HG03108 (cell line): ENCODE data around the gene SLC6A7.
"Not testable (repeated sequence)": the region's sequence is repeated elsewhere in the genome, so short reads cannot be mapped to it uniquely, and the experiment has no call there.

ENCODE experiments used
- ATAC-seq: cut with Tn5 transposase; IDR thresholded peaks from one replicate; pipeline ENCODE4 v1.9.1; 2021; ENCODE audit warnings: moderate library complexity; ENCODE audit not compliant: unreplicated experiment

Gene SLC6A7

DNA sequence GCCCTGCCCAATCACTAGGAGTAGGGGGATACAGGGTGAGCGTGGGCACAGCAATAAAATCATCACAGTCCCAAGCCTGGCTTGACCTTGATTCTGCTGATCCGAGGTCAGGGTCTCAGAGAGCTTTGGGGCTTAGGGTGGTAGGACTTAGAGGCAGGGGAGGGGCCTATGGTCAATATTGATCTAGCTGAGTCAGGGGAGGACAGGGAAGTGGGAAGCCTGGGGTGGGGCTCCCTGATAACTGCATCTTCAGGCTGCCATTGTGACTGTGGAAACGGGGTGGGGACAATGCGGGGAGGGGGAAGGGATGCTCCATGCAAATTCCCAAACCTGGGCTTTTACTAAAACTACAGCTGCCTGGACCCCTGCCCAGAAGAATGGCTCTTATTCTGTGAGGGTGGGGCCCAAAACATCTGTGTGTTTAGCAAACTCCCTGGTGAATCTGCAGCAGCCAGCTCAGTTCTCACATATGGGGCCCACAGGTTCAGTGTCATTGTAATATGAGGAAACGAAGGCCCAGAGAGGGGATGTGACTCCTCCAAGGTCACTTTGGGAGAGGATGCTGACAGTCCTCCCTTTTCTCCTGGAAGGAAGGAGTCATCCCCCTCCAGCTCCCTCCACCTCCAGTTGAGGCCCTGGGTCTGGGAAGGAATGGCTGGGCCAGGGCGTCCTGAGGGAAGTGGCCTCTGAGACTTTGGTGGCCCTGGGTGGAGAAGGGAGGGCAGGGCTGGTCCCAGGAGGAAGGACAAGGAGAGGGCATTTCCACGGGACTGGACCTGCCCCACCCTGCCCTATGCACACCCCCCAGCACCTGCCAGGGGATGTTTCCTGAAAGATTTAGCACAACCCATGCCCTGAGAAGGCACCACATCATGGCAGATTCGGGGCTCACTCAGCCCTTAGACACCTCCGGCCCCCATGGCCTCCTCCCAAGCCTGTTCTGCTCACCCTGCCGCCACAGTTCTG, 26.4 kb downstream of the SLC6A7 start:
- no peak for ATAC-seq

- ATAC-seq: no peak
Measured at GRCh38 chr5:150217038-150217437, 27.2 kb downstream of the SLC6A7 start.

- ATAC-seq: peak; percentile 88
Measured at GRCh38 chr5:150217873-150218692, 28.2 kb downstream of the SLC6A7 start.

DNA sequence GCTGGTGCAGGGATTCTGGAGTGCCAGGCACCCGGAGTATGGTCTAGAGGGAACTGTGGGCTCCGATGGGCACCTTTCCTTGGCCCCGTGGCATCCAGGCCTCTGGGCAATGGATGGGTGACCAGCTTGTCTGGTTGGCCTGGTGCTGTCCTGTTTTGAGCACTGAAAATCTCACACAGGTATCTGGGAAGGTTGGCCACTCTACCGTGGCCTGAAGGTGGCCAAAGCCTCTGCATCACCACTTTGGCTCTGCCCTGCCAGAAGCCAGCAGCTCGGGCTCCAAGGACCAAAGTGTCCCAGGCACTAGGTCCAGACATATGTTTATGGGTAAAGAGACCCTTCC, 28.8 kb downstream of the SLC6A7 start:
- no peak for ATAC-seq

- no peak for ATAC-seq
Measured at GRCh38 chr5:150219142-150219541, 29.3 kb downstream of the SLC6A7 start.

DNA sequence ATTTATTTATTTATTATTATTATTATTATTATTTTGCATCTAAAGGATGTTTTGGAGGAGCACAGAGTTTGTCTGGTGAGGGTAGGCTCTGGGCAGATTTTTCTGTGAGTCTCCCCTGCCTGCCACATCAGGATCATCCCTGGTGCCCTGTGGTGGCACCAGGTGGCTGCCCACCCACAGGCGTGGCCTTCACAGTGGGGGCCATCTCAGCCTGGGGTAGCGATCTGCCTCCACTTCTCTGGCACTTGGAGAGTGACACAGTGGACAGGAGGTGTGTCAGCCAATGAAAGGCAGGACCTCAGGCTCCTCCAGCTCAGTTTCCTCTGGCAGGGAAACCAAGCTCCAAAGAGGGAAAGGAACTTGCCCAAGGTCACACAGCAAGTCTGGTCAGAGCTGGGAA, 30.0 kb downstream of the SLC6A7 start:
- no peak for ATAC-seq

- no peak for ATAC-seq
Measured at GRCh38 chr5:150221471-150221870, 31.6 kb downstream of the SLC6A7 start.

DNA sequence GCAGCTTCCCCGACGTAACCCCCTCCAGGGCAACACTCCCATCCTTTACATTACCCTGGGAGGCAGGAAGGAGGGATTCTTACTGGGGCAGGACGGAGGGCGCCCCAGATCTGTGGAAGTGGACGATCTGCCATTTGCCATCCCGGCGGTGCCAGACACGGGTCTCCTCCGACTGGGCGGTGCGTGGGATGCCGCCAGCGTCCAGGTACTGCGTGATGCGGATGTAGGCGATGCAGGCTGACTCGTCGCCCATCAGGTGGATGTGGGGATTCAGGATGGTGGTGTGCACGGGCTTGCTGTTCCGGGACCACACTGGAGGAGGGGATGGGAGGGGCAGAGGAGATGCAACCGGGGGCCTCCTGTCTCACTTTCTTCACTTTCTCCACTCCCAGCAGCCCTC, 33.0 kb downstream of the SLC6A7 start:
- ATAC-seq: no peak

DNA sequence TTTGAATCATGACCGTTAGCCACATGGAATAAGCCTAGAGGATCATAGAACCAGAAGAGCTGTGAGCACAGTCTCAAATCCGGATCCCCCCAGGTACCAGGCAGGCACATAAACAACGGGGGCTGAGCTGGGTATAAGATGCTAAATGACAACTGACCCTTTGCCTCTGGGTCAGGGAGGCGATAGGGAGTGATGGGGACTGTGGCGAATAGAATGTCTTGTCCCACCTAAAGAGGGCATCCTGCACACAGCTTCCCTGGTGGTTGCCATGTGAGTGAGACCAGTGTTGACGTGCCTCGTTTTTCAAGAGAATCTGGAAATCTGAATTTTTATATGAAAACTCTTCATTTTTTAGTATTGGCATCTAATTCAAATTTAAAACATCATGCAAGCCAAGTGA, 33.6 kb downstream of the SLC6A7 start:
- no peak for ATAC-seq

GRCh38 chr5:150224483-150225027, 34.7 kb downstream of the SLC6A7 start:
- ATAC-seq: no peak

DNA sequence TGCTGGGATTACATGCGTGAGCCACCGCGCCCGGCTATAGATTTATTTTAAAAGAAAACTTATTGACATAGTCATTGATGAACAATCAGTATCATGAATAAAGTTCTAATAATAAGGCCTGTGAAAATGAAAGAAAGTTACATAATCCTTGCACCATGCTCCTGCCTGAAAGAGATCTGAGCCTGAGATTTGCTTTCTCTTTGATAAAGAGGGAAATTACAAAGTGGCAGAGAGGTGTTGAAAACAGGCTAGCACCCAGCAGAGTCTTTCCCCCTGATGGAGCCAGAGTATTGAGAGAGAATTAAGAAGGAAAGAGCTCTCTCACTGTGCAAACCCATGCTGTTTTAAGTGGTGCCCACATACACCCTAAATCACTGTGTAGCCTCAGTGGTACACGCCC, 37.2 kb downstream of the SLC6A7 start:
- no peak for ATAC-seq

DNA sequence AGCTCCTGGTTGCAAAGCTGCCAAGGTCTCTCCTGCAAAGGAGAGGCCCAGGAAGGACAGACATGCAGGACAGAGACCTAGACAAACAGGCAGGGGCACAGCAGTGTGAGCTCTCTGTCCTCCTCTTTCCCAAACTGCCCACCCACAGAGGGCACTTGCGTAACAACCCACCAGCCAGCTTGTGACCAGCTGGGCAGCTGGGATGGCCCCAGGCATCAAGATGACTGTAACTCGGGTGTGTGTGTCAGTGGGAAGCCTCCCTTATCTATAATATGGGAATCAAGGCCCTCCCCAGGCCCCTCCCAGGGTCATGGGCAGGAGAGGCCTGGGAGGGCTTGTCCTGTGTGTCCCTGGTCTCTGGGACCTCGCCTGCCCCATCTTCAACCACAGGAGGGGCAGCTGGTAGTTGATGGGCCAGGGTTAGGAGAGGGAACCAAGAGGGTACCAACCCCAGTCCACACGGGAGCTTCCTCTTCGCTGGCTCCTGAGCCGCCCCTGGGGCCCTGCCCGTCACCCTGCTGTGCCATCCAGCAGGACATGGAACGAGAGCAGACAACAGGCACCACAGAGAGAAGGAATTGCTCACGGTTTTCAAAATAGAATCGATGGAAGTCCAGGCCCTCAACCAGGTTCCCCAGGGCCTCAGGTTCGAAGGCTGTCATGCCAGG, 37.9 kb downstream of the SLC6A7 start:
- no peak for ATAC-seq

- no peak for ATAC-seq
Measured at GRCh38 chr5:150229571-150229970, 39.7 kb downstream of the SLC6A7 start.

- no peak for ATAC-seq
Measured at GRCh38 chr5:150230842-150231241, 41.0 kb downstream of the SLC6A7 start.

DNA sequence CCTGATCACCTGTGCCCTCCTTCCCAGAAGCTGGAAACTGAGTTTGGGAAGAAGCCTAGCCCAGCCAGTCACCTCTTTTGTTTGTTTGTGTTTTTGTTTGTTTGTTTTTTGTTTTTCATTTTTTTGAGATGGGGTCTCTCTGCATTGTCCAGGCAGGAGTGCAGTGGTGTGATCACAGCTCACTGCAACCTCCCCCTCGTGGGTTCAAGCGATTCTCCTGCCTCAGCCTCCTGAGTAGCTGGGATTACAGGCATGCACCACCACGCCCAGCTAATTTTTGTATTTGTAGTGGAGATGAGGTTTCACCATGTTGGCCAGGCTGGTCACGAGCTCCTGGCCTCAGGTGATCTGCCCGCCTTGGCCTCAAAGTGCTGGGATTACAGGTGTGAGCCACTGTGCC, 43.8 kb downstream of the SLC6A7 start:
- not testable (repeated sequence) for ATAC-seq

DNA sequence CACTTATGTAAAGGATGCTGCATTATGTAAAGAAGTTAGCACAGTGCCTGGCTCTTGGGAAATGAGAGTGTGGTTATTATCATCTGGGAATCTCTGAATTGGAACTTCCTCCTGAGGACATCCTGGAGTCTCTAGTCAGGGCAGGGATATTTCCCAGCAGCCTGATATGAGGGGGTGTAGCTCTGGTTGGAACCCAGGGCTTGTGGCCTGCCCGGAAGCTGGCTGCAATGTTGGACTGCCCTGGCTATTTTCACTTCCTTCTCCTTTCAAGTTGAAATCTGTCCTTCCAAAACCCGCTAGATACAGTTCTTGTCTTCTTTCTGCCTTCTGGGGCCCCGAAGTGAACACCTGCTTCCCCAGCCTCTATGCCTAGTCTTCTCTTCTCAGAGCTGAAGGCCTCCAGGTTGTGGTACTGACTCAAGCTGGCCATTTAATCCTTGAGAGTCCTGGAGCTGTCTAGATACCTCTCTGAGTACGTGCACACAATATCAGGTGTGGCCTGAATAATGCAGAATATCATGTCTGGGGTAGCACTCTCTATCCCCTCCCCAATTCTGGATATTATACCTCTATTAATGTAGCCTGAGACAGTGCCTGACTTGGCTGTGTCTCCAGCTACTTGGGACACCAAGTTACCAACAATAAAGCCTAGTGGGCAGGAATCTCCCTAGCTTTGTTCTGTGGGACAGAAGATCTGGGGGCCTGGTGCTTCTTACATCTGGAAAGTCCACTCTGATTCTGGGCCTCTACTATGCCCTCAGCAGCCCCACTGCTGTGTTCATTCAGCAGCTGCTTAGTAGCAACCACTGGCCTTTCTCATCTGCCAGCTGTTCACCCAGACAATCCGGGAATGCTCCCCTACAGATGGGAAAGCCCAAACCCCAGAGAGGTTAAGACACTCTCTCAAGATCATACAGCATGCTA, 45.0 kb downstream of the SLC6A7 start:
- ATAC-seq: no peak

- ATAC-seq: no peak
Measured at GRCh38 chr5:150235500-150235854, 45.6 kb downstream of the SLC6A7 start.

- ATAC-seq: no peak
Measured at GRCh38 chr5:150236313-150236712, 46.5 kb downstream of the SLC6A7 start.

GRCh38 chr5:150236981-150237754, 47.3 kb downstream of the SLC6A7 start:
- no peak for ATAC-seq
